ENCODE measurements around the gene ATOX1.

DNA sequence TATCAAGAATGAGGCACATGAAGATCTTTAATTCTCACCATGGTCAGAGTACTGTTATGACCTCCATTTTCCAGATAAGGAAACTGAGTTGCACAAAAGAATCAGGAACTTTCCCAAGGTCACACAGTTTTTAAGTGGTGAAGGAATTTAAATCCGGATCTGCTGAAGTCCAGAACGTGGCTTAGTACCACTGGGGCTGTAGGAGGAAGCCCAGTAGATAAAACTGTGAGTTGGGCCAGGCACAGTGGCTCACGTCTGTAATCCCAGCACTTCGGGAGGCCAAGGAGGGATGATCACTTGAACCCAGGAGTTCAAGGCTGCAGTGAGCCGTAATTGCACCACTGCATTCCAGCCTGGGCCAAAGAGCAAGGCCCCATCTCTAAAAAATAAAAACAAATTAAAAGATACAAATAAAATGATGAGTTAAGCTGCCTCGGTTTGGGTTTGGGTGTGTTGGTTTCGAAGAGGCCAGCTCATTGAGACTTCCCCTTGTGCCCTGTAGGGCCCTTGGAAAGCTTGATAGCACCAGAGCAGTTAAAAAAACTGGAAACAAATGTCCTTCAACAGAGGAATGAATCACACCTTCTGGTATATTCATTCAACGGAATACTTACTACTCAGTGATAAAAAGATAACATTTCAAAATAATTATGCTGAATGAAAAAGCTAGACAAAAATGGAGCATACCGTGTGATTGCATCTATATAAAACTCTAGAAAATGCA is 20.1 kb downstream of the ATOX1 start:
- TF ChIP-seq, protein P1, sequence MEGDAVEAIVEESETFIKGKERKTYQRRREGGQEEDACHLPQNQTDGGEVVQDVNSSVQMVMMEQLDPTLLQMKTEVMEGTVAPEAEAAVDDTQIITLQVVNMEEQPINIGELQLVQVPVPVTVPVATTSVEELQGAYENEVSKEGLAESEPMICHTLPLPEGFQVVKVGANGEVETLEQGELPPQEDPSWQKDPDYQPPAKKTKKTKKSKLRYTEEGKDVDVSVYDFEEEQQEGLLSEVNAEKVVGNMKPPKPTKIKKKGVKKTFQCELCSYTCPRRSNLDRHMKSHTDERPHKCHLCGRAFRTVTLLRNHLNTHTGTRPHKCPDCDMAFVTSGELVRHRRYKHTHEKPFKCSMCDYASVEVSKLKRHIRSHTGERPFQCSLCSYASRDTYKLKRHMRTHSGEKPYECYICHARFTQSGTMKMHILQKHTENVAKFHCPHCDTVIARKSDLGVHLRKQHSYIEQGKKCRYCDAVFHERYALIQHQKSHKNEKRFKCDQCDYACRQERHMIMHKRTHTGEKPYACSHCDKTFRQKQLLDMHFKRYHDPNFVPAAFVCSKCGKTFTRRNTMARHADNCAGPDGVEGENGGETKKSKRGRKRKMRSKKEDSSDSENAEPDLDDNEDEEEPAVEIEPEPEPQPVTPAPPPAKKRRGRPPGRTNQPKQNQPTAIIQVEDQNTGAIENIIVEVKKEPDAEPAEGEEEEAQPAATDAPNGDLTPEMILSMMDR (IDR thresholded peaks at IDR 0.05), result no peak
- TF ChIP-seq POLR2A (IDR thresholded peaks at IDR 0.05), result no peak
